ENCODE data around the gene UNC13A. TPM values are rescaled to one million over a fixed set of nuclear protein-coding genes. Genes with fewer than 3 reads are reported as not detected.

The UNC13A gene
- total RNA-seq, 1 experiment from 2014 or later = 0.84 TPM

GRCh38 chr19:17673937-17674799 is 14.0 kb downstream of the UNC13A start:
- DNase-seq (ENCODE audit: extremely low read depth, low read depth) = no peak

- no peak for DNase-seq (ENCODE audit: extremely low read depth, low read depth)
These were observed 16.2 kb downstream of the UNC13A start for GRCh38 chr19:17671906-17672305.

GRCh38 chr19:17669419-17669818 is 18.7 kb downstream of the UNC13A start:
- DNase-seq (ENCODE audit: extremely low read depth, low read depth) = no peak

DNA sequence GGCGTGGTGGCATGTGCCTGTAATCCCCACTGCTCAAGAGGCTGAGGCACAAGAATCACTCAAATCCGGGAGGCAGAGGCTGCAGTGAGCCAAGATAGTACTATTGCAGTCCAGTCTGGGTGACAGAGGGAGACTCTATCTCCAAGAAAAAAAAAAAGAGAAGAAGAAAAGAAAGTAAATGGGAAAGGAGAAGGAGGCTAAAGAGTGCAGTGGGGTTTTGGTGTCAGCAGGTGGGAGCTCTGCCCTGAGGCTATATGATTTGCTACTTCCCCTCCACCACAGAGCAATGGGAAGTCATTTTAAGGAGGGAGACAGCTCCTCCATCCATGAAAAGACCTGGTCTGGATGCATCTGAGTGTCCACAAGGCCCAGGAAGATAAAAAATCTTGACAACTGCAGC is 23.1 kb downstream of the UNC13A start:
- no peak for DNase-seq (ENCODE audit: extremely low read depth, low read depth)

- DNase-seq (ENCODE audit: extremely low read depth, low read depth) = no peak
These were observed 28.2 kb downstream of the UNC13A start for GRCh38 chr19:17659996-17660395.

- no peak for DNase-seq (ENCODE audit: extremely low read depth, low read depth)
These were observed 29.5 kb downstream of the UNC13A start for GRCh38 chr19:17658666-17659065.

GRCh38 chr19:17658240-17658639 is 29.9 kb downstream of the UNC13A start:
- no peak for DNase-seq (ENCODE audit: extremely low read depth, low read depth)

- no peak for DNase-seq (ENCODE audit: extremely low read depth, low read depth)
These were observed 31.2 kb downstream of the UNC13A start for GRCh38 chr19:17656970-17657369.

DNA sequence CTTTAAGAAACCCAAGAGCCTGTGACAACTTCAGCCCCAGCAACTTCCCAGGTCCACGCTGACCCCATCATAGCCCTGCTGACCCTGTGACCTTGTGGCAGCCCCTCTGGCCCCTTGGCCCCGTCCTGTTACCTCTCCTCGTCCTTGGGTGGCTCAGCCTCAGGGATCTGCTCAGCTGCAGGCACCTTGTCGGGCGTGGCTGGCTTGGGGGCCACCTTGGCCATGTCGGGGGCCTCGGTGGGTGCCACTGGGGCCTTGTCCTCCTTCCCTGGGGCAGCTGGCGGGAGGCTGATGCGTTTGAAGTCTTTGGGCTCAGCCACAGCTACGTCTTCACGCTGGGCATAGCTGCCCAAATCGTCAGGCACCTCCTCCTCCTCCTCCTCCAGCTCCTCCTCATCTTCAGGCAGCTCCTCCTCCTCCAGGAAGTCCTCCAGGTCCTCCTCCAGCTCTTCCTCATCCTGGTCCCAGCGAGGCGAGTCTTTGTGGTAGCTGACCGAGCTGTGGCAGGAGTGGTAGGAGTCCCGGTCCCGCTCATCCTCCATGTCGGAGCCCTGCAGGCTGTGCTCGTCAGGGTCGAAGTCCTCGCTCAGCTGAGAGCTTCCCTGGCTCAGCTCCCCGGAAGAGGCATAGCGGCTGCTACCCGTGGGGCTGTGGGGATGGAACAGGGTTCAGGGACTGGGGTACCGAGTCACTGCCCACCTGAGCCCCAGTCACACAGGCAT is 32.2 kb downstream of the UNC13A start:
- no peak for DNase-seq (ENCODE audit: extremely low read depth, low read depth)

DNA sequence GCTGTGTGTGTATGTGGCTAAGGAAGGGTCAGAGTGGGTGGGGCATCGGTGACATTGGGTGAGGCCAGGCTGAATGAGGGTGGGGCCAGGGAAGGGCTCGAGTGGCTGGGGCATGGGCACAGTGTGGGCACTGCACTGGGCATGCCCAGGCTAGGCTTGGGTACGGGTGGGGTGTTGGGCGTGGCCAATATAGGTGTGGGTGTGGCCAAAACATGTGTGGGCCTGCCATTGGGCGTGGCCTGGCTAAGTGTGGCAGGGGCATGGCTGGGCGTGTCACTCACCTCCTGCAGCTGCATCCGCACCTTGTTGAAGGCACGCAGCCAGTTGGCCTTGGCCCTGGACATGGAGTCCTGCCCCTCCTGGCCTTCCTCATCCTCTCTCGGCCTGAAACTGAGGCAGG is 33.2 kb downstream of the UNC13A start:
- DNase-seq (ENCODE audit: extremely low read depth, low read depth) = no peak

DNA sequence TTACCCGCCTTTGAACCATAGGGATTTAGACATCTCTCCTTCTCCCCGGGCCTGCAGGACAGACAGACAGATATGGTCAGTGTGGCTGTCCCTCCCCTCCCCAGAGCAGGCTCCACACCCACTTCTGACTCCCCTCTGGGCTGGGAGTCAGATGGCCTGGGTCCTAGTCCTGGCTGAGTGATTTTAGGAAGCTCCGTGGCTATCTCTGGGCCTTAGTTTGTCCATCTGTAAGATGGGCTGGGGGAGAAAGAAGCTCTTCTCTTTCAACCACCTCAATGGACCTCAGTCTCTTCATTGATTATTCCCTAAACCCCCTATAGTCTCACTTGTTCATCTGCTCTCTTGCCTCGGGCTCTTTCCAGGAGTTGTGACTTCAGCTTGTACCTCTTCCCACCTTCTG is 35.5 kb downstream of the UNC13A start:
- no peak for DNase-seq (ENCODE audit: extremely low read depth, low read depth)

DNA sequence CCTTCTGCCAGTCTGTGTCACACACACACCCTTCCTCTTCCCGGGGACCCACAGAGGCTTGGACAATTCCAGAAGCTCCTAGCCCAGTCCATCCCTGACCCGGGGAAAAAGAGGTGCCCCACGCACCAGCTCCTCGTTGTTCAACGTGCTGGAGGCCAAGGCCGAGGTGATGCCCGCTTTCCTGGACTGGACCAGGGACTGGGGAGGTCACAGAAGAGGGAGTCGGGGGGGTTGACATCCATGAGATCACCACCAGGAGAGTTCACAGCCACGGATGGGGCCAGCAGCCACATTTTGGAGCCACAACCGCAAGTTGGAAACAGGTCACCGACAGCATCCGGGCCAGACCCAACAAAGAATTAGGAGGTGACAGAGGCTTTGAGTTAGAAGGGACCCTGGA is 39.4 kb downstream of the UNC13A start:
- no peak for DNase-seq (ENCODE audit: extremely low read depth, low read depth)

DNA sequence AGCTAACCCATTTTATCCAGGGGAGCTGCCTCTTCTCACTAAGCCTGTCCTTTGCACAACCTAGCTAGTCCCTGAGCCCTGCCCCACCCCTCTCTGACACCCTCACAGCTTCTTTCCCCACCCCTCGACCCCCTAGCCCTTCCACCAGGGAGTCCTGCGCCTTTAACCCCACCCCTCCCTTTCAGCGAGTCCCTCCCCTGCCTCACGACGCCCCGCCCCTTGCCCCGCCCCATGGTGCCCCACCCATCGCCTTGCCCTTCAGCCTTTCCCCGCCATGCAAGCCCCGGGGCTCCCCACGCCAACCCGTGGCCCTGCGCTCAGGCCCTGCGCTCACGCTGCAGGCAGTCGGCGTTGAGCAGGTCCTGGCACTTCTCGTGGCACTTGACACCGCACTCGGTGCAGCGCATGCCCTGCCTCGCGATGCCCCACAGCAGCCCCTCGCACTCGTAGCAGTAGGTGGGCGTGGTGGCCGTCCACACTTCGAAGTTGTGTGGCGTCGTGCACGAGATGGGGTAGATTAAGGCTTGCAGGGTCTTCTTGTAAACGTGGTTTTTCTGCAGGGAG is 40.0 kb downstream of the UNC13A start:
- DNase-seq (ENCODE audit: extremely low read depth, low read depth) = no peak

- no peak for DNase-seq (ENCODE audit: extremely low read depth, low read depth)
These were observed 40.8 kb downstream of the UNC13A start for GRCh38 chr19:17647071-17648020.

- DNase-seq (ENCODE audit: extremely low read depth, low read depth) = no peak
These were observed 41.7 kb downstream of the UNC13A start for GRCh38 chr19:17646441-17646840.

DNA sequence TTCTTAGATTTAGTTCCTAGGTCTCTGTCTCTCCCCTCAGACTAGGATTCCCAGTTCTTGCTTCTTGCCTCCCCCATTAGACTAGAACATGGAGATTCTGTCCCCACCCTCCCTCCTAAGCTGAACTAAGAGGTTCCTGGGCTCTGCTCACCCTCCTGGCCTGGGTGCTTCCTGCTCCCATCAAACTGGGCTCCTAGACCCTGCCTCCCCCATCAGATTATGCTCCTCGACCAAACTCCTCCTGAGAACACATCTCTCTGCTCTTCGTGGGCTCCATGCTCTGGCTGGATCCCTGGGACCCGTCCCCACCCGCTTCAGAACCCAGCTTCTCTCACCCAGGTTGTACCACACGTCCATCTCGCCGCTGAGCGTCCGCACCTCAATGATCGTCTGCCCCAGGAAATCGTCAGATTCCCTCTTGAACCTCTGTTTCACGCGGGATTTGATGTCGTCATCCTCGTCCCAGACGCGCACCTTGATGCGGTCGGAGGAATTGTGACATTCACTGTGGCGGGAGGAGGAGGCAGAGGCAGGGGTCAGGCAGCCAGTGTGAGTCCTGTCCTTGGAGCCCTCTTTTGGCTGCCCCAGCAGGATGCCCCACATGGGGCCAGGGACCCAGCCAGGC is 42.7 kb downstream of the UNC13A start:
- DNase-seq (ENCODE audit: extremely low read depth, low read depth) = no peak

GRCh38 chr19:17642656-17643055 is 45.5 kb downstream of the UNC13A start:
- DNase-seq (ENCODE audit: extremely low read depth, low read depth) = no peak

DNA sequence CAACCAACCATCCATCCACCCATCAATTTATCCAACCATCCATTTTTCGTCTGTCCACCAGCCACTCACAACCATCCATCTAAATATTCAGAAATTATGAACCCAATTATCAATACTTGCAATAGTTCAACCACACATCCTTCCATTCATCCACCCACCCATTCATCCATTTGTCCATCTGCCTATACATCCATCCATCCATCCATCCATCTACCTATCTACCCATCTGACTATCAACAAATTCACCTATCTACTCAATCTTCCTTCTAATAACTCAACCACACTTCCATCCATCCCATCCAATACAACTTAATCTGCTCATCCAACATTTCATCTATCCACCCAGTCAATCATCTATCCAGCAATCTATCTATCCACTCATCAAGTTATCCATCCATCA is 46.3 kb downstream of the UNC13A start:
- DNase-seq (ENCODE audit: extremely low read depth, low read depth) = no peak

DNA sequence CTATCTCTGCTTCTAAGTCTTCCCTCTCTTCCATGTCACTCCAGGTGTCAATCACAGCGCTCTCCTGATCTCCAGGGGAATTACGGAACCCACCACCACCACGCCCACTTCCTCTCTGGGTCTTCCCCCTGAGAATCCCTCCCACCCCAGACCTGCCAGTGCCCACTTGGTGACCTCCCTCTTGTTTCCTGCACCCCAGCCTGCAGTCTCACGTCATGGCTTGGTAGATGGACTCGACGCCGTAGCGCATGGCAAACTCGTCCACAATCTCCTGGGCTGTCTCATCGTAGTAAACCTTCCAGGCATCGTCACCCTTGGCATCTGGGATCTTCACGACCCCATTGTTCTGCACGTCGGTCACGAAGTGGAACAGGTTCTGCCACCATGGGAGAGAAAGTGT is 47.0 kb downstream of the UNC13A start:
- no peak for DNase-seq (ENCODE audit: extremely low read depth, low read depth)

DNA sequence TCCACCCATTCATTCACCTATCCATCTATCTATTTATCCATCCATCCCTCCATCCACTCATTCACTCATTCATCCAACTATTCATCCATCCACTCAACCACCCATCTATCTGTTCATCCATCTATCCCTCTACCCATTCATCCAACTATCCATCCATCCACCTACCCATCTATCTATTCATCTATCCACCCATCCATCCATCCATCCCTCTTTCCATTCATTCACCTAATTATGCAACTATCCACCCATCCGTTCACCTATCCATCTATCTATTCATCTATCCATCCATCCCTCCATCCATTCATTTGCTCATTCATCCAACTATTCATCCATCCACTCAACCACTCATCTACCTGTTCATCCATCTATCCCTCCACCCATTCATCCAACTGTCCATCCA is 54.5 kb downstream of the UNC13A start:
- DNase-seq (ENCODE audit: extremely low read depth, low read depth) = no peak

Measured in NCI-H460 (cell line).